GM23248 (cell line): Measurements from ENCODE around the gene SLC12A7.

Experiments used
- EZH2 ChIP-seq: fragments of 200-600 bp; sonication (generic); IDR thresholded peaks from 2 replicates; pipeline ENCODE4 v1.6.1; 2018; ENCODE audit warnings: antibody characterized with exemption, mild to moderate bottlenecking; ENCODE audit not compliant: insufficient read depth, poor library complexity, severe bottlenecking
- EZH2phosphoT487 ChIP-seq: fragments of 200-600 bp; sonication (generic); IDR thresholded peaks from 2 replicates; pipeline ENCODE4 v1.6.1; 2018; ENCODE audit warnings: antibody characterized with exemption, moderate library complexity, mild to moderate bottlenecking, low read depth; ENCODE audit not compliant: insufficient read depth

DNA sequence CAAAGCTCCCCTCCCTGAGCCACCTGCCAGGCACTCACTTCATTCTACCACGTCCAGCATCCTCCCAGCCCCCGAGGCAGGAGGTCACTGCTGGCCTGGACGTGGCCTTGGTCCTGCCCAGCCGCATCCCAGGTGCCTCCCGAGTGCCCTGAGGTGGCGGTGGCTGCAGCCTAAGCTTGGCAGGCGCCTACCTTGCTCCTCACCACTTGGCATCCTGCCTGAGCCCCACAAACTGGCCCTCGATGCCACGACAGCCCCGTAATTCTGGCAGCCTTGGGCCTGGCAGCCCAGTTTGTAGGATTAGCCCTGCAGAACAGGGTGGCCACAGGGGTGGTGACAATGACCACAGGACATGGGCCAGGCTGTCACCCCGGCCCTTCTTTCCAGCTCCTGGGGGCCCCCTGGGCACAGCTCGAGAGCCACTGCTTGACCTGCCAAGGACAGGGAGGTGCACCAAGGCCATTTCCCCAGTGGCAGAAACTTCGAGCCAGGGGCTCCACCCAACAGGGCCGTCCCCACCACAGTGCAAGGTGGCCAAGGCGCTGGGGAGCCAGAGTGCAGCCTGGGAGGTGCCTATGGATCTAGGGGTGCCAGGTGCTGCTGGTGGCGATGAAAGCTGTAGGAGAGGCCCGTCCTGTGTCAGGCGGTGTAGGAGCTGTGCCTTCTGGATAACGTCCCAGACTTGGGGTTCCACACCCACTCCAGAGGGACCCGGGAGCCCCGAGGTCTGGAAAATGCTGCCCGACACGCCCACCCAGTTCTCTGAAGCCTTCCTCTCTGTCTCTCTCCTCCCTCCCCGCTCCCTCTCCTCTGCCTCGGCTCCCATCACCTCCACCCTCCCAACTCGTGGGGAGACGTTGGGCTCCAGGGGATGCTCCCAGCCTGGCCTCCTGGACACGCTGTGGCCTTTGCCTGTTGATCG, 84.9 kb downstream of the SLC12A7 start:
- TF ChIP-seq EZH2 (no peak), EZH2phosphoT487 (no peak)
